ENCODE results near the gene TRIM9. TPM values are rescaled to one million over a fixed set of nuclear protein-coding genes. Genes with fewer than 3 reads are reported as not detected.
A peak's percentile ranks its signal among the peaks of the same experiment; 100 is the strongest.

Gene TRIM9
- total and polyA plus RNA-seq, 2 experiments from 2014 or later, result 4.4 to 6.2 TPM

DNA sequence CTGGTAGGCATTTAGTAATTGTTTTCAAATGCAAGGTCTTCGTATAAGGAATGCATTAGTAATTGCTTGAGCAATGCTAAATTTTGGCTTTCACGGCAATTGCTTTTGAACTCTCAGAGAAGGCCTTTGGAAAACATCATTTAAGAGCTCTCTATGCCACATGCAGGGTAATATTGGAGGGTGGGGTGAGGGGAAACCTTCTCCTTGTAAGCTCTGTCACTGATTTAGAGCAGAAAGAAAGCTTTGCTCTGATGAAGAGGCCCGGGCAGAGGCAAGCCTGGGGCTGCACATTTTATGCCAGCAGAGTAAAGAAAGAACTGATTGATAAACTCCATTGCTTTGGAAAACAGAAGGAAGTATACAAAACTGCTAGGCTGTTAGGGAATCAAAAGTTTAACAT is 70.9 kb downstream of the TRIM9 start:
- H3F3A ChIP-seq (replicated peaks; ENCODE audit: low read depth), result no peaks in the 10 kb centered on the region
- H3K4me3 ChIP-seq, result no peak overlapping the region
- H3K9me2 ChIP-seq (ENCODE audit: insufficient read depth), result peaks cover 5% of the 10 kb centered on the region; the same call in 1 of the 2 replicates
- no peak overlapping the region for H3K27ac ChIP-seq (ENCODE audit: low read depth)
- no peaks in the 10 kb centered on the region for H3K9me3 Mint-ChIP-seq
- ATAC-seq, result no peak
- H3K4me3 Mint-ChIP-seq, result no peak overlapping the region
- H3K4me1 Mint-ChIP-seq, result peaks cover 10% of the 10 kb centered on the region; the same call in 2 of the 3 replicates
- peaks cover 5% of the 10 kb centered on the region; the same call in 1 of the 3 replicates for H3K36me3 Mint-ChIP-seq (ENCODE audit: low read depth)
- H3K27me3 ChIP-seq (ENCODE audit: insufficient read depth), result no peaks in the 10 kb centered on the region
- peak overlapping the region; percentile 17; the same call in 1 of the 2 replicates for H3K27ac Mint-ChIP-seq
- no peak overlapping the region for H3K4me2 ChIP-seq
- no peaks in the 10 kb centered on the region for H3K79me2 ChIP-seq (replicated peaks; ENCODE audit: insufficient read depth)
- no peaks in the 10 kb centered on the region for H4K20me1 ChIP-seq (replicated peaks; ENCODE audit: insufficient read depth)
- 0 out of 2 replicates have a peak, but pooled peaks cover 9% of the 10 kb centered on the region for H3K4me1 ChIP-seq (ENCODE audit: insufficient read depth)
- DNase-seq (ENCODE audit: low spot score), result no peak
- TF ChIP-seq, protein P1, sequence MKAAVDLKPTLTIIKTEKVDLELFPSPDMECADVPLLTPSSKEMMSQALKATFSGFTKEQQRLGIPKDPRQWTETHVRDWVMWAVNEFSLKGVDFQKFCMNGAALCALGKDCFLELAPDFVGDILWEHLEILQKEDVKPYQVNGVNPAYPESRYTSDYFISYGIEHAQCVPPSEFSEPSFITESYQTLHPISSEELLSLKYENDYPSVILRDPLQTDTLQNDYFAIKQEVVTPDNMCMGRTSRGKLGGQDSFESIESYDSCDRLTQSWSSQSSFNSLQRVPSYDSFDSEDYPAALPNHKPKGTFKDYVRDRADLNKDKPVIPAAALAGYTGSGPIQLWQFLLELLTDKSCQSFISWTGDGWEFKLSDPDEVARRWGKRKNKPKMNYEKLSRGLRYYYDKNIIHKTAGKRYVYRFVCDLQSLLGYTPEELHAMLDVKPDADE (IDR thresholded peaks at IDR 0.05), result no peak
- TF ChIP-seq JUNB (IDR thresholded peaks at IDR 0.05; ENCODE audit: unreplicated experiment) (no peak), POLR2AphosphoS5 (IDR thresholded peaks at IDR 0.05; ENCODE audit: low read depth) (no peak), ZNF114 (CRISPR knock-in tag; IDR thresholded peaks at IDR 0.05) (no peak), CREB1 (CRISPR knock-in tag; IDR thresholded peaks at IDR 0.05; ENCODE audit: low read depth) (no peak), EZH2 (IDR thresholded peaks at IDR 0.05; ENCODE audit: low read depth, unreplicated experiment) (no peak), STAT1 (IDR thresholded peaks at IDR 0.05; ENCODE audit: unreplicated experiment) (no peak), ZNF331 (CRISPR knock-in tag; IDR thresholded peaks at IDR 0.05; ENCODE audit: low read depth) (no peak), NANOG (IDR thresholded peaks at IDR 0.05; ENCODE audit: borderline replicate concordance) (no peak), EZH2phosphoT487 (IDR thresholded peaks at IDR 0.05; ENCODE audit: unreplicated experiment) (no peak)
- TF ChIP-seq, protein P2, sequence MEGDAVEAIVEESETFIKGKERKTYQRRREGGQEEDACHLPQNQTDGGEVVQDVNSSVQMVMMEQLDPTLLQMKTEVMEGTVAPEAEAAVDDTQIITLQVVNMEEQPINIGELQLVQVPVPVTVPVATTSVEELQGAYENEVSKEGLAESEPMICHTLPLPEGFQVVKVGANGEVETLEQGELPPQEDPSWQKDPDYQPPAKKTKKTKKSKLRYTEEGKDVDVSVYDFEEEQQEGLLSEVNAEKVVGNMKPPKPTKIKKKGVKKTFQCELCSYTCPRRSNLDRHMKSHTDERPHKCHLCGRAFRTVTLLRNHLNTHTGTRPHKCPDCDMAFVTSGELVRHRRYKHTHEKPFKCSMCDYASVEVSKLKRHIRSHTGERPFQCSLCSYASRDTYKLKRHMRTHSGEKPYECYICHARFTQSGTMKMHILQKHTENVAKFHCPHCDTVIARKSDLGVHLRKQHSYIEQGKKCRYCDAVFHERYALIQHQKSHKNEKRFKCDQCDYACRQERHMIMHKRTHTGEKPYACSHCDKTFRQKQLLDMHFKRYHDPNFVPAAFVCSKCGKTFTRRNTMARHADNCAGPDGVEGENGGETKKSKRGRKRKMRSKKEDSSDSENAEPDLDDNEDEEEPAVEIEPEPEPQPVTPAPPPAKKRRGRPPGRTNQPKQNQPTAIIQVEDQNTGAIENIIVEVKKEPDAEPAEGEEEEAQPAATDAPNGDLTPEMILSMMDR (conservative IDR thresholded peaks at IDR 0.05; ENCODE audit: low read depth in 2 of 2), result no peak
- TF ChIP-seq, protein P3, sequence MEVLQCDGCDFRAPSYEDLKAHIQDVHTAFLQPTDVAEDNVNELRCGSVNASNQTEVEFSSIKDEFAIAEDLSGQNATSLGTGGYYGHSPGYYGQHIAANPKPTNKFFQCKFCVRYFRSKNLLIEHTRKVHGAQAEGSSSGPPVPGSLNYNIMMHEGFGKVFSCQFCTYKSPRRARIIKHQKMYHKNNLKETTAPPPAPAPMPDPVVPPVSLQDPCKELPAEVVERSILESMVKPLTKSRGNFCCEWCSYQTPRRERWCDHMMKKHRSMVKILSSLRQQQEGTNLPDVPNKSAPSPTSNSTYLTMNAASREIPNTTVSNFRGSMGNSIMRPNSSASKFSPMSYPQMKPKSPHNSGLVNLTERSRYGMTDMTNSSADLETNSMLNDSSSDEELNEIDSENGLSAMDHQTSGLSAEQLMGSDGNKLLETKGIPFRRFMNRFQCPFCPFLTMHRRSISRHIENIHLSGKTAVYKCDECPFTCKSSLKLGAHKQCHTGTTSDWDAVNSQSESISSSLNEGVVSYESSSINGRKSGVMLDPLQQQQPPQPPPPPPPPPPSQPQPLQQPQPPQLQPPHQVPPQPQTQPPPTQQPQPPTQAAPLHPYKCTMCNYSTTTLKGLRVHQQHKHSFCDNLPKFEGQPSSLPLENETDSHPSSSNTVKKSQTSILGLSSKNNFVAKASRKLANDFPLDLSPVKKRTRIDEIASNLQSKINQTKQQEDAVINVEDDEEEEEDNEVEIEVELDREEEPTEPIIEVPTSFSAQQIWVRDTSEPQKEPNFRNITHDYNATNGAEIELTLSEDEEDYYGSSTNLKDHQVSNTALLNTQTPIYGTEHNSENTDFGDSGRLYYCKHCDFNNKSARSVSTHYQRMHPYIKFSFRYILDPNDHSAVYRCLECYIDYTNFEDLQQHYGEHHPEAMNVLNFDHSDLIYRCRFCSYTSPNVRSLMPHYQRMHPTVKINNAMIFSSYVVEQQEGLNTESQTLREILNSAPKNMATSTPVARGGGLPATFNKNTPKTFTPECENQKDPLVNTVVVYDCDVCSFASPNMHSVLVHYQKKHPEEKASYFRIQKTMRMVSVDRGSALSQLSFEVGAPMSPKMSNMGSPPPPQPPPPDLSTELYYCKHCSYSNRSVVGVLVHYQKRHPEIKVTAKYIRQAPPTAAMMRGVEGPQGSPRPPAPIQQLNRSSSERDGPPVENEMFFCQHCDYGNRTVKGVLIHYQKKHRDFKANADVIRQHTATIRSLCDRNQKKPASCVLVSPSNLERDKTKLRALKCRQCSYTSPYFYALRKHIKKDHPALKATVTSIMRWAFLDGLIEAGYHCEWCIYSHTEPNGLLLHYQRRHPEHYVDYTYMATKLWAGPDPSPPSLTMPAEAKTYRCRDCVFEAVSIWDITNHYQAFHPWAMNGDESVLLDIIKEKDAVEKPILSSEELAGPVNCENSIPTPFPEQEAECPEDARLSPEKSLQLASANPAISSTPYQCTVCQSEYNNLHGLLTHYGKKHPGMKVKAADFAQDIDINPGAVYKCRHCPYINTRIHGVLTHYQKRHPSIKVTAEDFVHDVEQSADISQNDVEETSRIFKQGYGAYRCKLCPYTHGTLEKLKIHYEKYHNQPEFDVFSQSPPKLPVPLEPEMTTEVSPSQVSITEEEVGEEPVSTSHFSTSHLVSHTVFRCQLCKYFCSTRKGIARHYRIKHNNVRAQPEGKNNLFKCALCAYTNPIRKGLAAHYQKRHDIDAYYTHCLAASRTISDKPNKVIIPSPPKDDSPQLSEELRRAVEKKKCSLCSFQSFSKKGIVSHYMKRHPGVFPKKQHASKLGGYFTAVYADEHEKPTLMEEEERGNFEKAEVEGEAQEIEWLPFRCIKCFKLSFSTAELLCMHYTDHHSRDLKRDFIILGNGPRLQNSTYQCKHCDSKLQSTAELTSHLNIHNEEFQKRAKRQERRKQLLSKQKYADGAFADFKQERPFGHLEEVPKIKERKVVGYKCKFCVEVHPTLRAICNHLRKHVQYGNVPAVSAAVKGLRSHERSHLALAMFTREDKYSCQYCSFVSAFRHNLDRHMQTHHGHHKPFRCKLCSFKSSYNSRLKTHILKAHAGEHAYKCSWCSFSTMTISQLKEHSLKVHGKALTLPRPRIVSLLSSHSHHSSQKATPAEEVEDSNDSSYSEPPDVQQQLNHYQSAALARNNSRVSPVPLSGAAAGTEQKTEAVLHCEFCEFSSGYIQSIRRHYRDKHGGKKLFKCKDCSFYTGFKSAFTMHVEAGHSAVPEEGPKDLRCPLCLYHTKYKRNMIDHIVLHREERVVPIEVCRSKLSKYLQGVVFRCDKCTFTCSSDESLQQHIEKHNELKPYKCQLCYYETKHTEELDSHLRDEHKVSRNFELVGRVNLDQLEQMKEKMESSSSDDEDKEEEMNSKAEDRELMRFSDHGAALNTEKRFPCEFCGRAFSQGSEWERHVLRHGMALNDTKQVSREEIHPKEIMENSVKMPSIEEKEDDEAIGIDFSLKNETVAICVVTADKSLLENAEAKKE (CRISPR knock-in tag; IDR thresholded peaks at IDR 0.05), result no peak
- TF ChIP-seq, protein P4, sequence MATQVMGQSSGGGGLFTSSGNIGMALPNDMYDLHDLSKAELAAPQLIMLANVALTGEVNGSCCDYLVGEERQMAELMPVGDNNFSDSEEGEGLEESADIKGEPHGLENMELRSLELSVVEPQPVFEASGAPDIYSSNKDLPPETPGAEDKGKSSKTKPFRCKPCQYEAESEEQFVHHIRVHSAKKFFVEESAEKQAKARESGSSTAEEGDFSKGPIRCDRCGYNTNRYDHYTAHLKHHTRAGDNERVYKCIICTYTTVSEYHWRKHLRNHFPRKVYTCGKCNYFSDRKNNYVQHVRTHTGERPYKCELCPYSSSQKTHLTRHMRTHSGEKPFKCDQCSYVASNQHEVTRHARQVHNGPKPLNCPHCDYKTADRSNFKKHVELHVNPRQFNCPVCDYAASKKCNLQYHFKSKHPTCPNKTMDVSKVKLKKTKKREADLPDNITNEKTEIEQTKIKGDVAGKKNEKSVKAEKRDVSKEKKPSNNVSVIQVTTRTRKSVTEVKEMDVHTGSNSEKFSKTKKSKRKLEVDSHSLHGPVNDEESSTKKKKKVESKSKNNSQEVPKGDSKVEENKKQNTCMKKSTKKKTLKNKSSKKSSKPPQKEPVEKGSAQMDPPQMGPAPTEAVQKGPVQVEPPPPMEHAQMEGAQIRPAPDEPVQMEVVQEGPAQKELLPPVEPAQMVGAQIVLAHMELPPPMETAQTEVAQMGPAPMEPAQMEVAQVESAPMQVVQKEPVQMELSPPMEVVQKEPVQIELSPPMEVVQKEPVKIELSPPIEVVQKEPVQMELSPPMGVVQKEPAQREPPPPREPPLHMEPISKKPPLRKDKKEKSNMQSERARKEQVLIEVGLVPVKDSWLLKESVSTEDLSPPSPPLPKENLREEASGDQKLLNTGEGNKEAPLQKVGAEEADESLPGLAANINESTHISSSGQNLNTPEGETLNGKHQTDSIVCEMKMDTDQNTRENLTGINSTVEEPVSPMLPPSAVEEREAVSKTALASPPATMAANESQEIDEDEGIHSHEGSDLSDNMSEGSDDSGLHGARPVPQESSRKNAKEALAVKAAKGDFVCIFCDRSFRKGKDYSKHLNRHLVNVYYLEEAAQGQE (IDR thresholded peaks at IDR 0.05; ENCODE audit: unreplicated experiment), result no peak
- no peak overlapping the region for H2AFZ ChIP-seq
- H3K27me3 Mint-ChIP-seq (ENCODE audit: insufficient read depth, low read depth, poor library complexity), result no peaks in the 10 kb centered on the region
- no peaks in the 10 kb centered on the region for H3K36me3 ChIP-seq (ENCODE audit: insufficient read depth)
